ENCODE results near the gene MED1.
A peak's percentile ranks its signal among the peaks of the same experiment; 100 is the strongest.
"Not testable (repeated sequence)": the region's sequence is repeated elsewhere in the genome, so short reads cannot be mapped to it uniquely, and the experiment has no call there.

The MED1 gene

DNA sequence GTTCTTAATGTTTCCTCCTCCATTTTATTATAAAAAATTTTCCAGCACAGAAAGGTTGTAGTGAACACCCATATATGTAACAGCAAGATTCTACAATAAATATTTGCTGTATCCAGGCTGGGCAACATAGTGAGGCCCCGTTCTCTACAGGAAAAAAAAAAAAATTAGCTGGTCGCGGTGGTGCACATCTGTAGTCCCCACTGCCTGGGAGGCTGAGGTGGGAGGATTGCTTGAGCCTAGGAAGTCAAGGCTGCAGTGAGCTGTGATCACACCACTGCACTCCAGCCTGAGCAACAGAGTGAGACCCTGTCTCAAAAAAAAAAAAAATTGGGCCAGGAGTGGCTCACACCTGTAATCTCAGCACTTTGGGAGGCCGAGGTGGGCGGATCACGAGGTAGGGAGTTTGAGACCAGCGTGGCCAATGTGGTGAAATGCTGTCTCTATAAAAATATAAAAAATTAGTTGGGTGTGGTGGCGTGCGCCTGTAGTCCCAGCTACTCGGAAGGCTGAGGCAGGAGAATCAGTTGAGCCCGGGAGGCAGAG lies 13.6 kb upstream of the MED1 start:
- peak overlapping the region in 1 of 2 donors; percentile 97 for H3K4me3 ChIP-seq (ENCODE audit: low read depth in 1 of 2, low read length in 2 of 2)
- not testable (repeated sequence) for H3K27ac ChIP-seq (ENCODE audit: low read depth, low read length); H3K27me3 ChIP-seq (ENCODE audit: control insufficient read depth in 1 of 2, insufficient read depth in 2 of 2, low read length in 2 of 2); H3K9ac ChIP-seq (ENCODE audit: low read length); H3K36me3 ChIP-seq (ENCODE audit: insufficient read depth, low read length); H3K9me3 ChIP-seq (ENCODE audit: low read length)
- peaks cover 19% of the 10 kb centered on the region for H3K4me1 ChIP-seq (ENCODE audit: insufficient read depth, low read length)

DNA sequence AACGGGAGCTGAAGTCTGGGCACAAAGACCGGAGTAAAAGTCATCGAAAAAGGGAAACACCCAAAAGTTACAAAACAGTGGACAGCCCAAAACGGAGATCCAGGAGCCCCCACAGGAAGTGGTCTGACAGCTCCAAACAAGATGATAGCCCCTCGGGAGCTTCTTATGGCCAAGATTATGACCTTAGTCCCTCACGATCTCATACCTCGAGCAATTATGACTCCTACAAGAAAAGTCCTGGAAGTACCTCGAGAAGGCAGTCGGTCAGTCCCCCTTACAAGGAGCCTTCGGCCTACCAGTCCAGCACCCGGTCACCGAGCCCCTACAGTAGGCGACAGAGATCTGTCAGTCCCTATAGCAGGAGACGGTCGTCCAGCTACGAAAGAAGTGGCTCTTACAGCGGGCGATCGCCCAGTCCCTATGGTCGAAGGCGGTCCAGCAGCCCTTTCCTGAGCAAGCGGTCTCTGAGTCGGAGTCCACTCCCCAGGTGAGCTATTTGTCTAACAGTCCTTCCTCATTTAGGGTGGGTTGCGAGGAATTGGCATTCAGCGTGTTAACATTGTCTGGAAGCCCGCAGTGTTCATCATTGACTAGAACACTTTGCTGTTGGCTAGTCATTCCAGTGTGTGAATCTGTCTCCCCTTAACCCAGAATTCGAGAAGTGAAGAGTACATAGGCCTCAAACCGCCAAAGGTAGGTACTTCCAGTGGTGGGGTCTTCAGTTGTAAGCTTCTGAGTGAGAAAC lies 11.7 kb upstream of the MED1 start:
- peak overlapping the region; percentile 89 for H3K9ac ChIP-seq (ENCODE audit: low read length)
- H3K27me3 ChIP-seq (ENCODE audit: control insufficient read depth in 1 of 2, insufficient read depth in 2 of 2, low read length in 2 of 2), result no peaks in the 10 kb centered on the region
- H3K36me3 ChIP-seq (ENCODE audit: insufficient read depth, low read length), result peaks cover 4% of the 10 kb centered on the region
- H3K27ac ChIP-seq (ENCODE audit: low read depth, low read length), result peak overlapping the region; percentile 56
- peak overlapping the region; percentile 89 to 97 for H3K4me3 ChIP-seq (ENCODE audit: low read depth in 1 of 2, low read length in 2 of 2)
- no peaks in the 10 kb centered on the region for H3K9me3 ChIP-seq (ENCODE audit: low read length)
- peaks cover 19% of the 10 kb centered on the region for H3K4me1 ChIP-seq (ENCODE audit: insufficient read depth, low read length)

DNA sequence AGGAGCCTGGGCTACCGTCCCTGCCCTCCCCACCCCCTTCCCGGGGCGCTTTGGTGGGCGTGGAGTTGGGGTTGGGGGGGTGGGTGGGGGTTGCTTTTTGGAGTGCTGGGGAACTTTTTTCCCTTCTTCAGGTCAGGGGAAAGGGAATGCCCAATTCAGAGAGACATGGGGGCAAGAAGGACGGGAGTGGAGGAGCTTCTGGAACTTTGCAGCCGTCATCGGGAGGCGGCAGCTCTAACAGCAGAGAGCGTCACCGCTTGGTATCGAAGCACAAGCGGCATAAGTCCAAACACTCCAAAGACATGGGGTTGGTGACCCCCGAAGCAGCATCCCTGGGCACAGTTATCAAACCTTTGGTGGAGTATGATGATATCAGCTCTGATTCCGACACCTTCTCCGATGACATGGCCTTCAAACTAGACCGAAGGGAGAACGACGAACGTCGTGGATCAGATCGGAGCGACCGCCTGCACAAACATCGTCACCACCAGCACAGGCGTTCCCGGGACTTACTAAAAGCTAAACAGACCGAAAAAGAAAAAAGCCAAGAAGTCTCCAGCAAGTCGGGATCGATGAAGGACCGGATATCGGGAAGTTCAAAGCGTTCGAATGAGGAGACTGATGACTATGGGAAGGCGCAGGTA lies 11.0 kb upstream of the MED1 start:
- Histone ChIP-seq H3K9ac (ENCODE audit: low read length) (peak overlapping the region; percentile 89), H3K27ac (ENCODE audit: low read depth, low read length) (peak overlapping the region; percentile 94), H3K4me3 (ENCODE audit: low read depth in 1 of 2, low read length in 2 of 2) (peak overlapping the region; percentile 89 to 97), H3K9me3 (ENCODE audit: low read length) (no peaks in the 10 kb centered on the region), H3K4me1 (ENCODE audit: insufficient read depth, low read length) (peaks cover 19% of the 10 kb centered on the region), H3K27me3 (ENCODE audit: control insufficient read depth in 1 of 2, insufficient read depth in 2 of 2, low read length in 2 of 2) (no peaks in the 10 kb centered on the region), H3K36me3 (ENCODE audit: insufficient read depth, low read length) (peaks cover 4% of the 10 kb centered on the region)

DNA sequence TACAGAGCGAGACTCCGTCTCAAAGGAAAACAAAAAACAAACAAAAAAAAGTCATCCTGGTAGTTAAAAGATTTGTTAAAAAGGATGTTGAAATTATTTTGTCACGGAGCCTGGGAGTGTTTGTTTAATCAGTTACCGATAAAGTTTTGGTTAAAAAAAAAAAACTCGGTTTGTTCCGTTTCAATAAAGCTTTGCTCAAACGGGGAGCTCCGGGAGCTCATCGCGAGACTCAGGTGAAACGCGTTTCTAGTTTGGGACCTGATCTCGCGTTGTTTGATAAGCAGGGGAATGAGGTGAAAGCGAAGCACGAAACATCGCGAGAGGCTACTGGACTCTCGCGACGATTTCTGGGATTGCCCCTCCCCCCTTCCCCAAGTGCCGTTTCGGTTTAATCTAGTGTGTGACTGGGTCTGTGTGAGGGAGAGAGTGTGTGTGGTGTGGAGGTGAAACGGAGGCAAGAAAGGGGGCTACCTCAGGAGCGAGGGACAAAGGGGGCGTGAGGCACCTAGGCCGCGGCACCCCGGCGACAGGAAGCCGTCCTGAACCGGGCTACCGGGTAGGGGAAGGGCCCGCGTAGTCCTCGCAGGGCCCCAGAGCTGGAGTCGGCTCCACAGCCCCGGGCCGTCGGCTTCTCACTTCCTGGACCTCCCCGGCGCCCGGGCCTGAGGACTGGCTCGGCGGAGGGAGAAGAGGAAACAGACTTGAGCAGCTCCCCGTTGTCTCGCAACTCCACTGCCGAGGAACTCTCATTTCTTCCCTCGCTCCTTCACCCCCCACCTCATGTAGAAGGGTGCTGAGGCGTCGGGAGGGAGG lies 10.3 kb upstream of the MED1 start, which contains the start of gene CDK12:
Gene CDK12, plus strand, starts transcription at position 374 of the 813 bp plus-strand sequence. CDS start 586 bp downstream, outside the sequence.
- peak within 1 kb of the TSS; percentile 89 to 97 for H3K4me3 ChIP-seq (ENCODE audit: low read depth in 1 of 2, low read length in 2 of 2)
- peak within 1 kb of the TSS; percentile 89 for H3K9ac ChIP-seq (ENCODE audit: low read length)
- H3K36me3 ChIP-seq (ENCODE audit: insufficient read depth, low read length), result peaks cover 4% of the 10 kb centered on the region
- H3K4me1 ChIP-seq (ENCODE audit: insufficient read depth, low read length), result peaks cover 19% of the 10 kb centered on the region
- H3K27me3 ChIP-seq (ENCODE audit: control insufficient read depth in 1 of 2, insufficient read depth in 2 of 2, low read length in 2 of 2), result no peaks in the 10 kb centered on the region
- no peaks in the 10 kb centered on the region for H3K9me3 ChIP-seq (ENCODE audit: low read length)
- H3K27ac ChIP-seq (ENCODE audit: low read depth, low read length), result peak within 1 kb of the TSS; percentile 94

DNA sequence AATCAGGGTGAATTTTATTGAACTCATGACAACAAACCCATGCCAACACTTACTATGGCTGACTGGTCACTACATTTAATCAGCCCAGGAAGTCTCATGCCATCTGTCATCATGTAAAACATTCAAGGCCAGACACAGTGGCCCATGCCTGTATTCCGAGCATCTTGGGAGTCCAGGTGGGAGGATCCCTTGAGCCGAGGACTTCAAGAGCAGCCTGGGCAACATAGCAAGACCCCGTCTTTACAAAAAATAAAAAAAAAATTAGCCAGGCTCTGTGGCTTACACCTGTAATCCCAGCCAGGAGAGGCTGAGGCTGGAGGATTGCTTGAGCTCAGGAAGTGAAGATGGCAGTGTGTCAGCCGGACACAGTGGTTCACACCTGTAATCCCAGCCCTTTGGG lies 4.9 kb upstream of the MED1 start:
- H3K27ac ChIP-seq (ENCODE audit: low read depth, low read length), result no peak overlapping the region
- no peaks in the 10 kb centered on the region for H3K9me3 ChIP-seq (ENCODE audit: low read length)
- H3K36me3 ChIP-seq (ENCODE audit: insufficient read depth, low read length), result no peaks in the 10 kb centered on the region
- no peak overlapping the region for H3K9ac ChIP-seq (ENCODE audit: low read length)
- no peak overlapping the region for H3K4me3 ChIP-seq (ENCODE audit: low read depth in 1 of 2, low read length in 2 of 2)
- H3K4me1 ChIP-seq (ENCODE audit: insufficient read depth, low read length), result no peaks in the 10 kb centered on the region
- no peaks in the 10 kb centered on the region for H3K27me3 ChIP-seq (ENCODE audit: control insufficient read depth in 1 of 2, insufficient read depth in 2 of 2, low read length in 2 of 2)

DNA sequence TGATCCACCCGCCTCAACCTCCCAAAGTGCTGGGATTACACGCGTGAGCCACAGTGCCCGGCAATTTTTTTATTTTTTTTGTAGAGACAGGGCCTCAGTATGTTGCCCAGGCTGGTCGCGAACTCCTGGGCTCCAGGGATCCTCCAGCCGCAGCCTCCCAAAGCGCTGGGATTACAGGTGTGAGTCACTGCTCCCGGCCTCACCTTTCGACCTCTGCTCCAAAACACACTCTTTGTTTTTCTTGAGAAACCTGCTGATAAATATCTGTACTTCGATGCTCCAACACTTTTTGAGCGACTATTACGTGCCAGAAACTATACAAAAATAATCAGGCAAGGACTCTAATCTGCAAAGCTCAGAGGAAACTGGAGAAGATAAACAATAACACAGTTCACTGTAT lies 1.0 kb downstream of the MED1 start:
- Histone ChIP-seq H3K9ac (ENCODE audit: low read length) (no peak overlapping the region), H3K27ac (ENCODE audit: low read depth, low read length) (no peak overlapping the region), H3K27me3 (ENCODE audit: control insufficient read depth in 1 of 2, insufficient read depth in 2 of 2, low read length in 2 of 2) (no peaks in the 10 kb centered on the region), H3K36me3 (ENCODE audit: insufficient read depth, low read length) (peaks cover 6% of the 10 kb centered on the region), H3K4me1 (ENCODE audit: insufficient read depth, low read length) (peaks cover 5% of the 10 kb centered on the region), H3K4me3 (ENCODE audit: low read depth in 1 of 2, low read length in 2 of 2) (peak overlapping the region in 1 of 2 donors; percentile 93), H3K9me3 (ENCODE audit: low read length) (no peaks in the 10 kb centered on the region)

DNA sequence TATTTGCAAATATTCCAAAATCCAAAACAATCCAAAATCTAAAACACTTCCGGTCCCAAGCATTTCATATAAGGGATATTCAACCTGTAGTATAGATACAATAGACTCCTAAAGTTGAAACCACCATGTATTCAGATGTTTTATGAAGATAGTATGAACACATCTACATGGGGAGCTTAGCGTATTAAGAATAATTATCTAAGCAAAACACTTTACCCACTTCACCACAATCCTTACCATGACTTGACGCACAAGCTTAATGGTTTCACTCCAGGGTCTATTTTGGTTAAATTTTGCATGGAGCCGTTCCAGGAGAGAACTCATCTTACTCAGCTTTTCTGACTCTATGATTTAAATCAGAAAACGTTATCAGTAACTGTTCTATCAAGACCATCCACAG lies 3.5 kb downstream of the MED1 start:
- Histone ChIP-seq H3K9me3 (ENCODE audit: low read length) (no peaks in the 10 kb centered on the region), H3K36me3 (ENCODE audit: insufficient read depth, low read length) (peaks cover 24% of the 10 kb centered on the region), H3K4me1 (ENCODE audit: insufficient read depth, low read length) (peaks cover 5% of the 10 kb centered on the region), H3K4me3 (ENCODE audit: low read depth in 1 of 2, low read length in 2 of 2) (no peak overlapping the region), H3K27me3 (ENCODE audit: control insufficient read depth in 1 of 2, insufficient read depth in 2 of 2, low read length in 2 of 2) (no peaks in the 10 kb centered on the region), H3K9ac (ENCODE audit: low read length) (no peak overlapping the region), H3K27ac (ENCODE audit: low read depth, low read length) (no peak overlapping the region)

DNA sequence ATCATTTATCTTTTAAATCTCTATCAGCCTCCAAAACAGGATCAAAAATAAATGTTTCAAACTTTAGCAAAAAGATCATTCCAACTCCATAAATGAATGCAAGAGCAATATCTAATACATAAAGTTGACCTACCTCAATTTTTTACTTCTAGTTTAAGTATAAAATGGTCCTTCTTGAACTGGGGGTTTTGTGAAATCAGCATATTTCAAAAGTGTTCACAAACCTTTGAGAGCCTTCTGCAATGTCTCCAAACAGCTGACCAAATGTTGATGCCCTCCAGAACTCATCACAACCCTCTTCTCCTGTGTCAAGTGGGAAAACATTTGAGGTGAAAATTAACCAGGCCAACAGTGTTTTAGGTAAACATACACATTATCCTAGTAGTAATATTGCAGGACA lies 7.7 kb downstream of the MED1 start:
- no peaks in the 10 kb centered on the region for H3K27me3 ChIP-seq (ENCODE audit: control insufficient read depth in 1 of 2, insufficient read depth in 2 of 2, low read length in 2 of 2)
- no peaks in the 10 kb centered on the region for H3K9me3 ChIP-seq (ENCODE audit: low read length)
- no peak overlapping the region for H3K4me3 ChIP-seq (ENCODE audit: low read depth in 1 of 2, low read length in 2 of 2)
- no peak overlapping the region for H3K9ac ChIP-seq (ENCODE audit: low read length)
- peaks cover 53% of the 10 kb centered on the region for H3K36me3 ChIP-seq (ENCODE audit: insufficient read depth, low read length)
- H3K4me1 ChIP-seq (ENCODE audit: insufficient read depth, low read length), result no peaks in the 10 kb centered on the region
- no peak overlapping the region for H3K27ac ChIP-seq (ENCODE audit: low read depth, low read length)

DNA sequence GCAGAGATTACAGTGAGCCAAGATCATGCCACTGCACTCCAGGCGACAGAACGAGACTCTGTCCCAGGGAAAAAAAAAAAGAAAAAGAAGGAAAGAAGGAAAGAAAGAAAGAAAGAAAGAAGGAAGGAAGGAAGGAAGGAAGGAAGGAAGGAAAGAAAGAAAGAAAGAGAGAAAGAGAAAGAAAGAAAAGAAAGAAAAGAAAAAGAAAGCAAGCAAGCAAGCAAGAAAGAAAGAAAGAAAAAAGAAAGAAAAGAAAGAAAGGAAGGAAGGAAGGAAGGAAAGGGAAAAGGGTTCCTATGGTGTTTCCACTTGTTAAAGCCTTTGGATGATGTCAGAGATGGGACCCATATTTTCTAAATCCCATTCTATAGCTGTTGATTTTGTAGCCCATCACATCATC lies 11.2 kb downstream of the MED1 start:
- H3K4me3 ChIP-seq (ENCODE audit: low read depth in 1 of 2, low read length in 2 of 2); H3K27me3 ChIP-seq (ENCODE audit: control insufficient read depth in 1 of 2, insufficient read depth in 2 of 2, low read length in 2 of 2); H3K4me1 ChIP-seq (ENCODE audit: insufficient read depth, low read length); H3K9me3 ChIP-seq (ENCODE audit: low read length); H3K27ac ChIP-seq (ENCODE audit: low read depth, low read length); H3K9ac ChIP-seq (ENCODE audit: low read length): not testable (repeated sequence)
- peaks cover 53% of the 10 kb centered on the region for H3K36me3 ChIP-seq (ENCODE audit: insufficient read depth, low read length)

DNA sequence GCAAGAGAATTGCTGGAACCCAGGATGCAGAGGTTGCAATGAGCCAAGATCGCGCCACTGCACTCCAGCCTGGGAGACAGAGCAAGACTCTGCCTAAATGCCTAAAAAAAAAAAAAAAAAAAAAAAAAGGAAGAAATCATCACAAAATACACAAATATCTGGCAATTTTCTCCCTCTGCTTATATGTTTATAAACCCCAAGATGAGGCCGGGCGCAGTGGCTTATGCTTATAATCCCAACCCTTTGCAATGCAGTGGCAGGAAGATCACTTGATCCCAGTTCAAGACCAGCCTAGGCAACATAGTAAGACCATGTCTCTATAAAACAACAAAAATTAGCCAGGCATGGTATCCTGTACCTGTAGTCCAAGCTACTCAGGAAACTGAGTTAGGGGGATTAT lies 21.5 kb downstream of the MED1 start:
- Histone ChIP-seq H3K9me3 (ENCODE audit: low read length) (no peaks in the 10 kb centered on the region), H3K4me1 (ENCODE audit: insufficient read depth, low read length) (no peaks in the 10 kb centered on the region), H3K4me3 (ENCODE audit: low read depth in 1 of 2, low read length in 2 of 2) (no peak overlapping the region), H3K27ac (ENCODE audit: low read depth, low read length) (no peak overlapping the region), H3K36me3 (ENCODE audit: insufficient read depth, low read length) (peaks cover 59% of the 10 kb centered on the region), H3K9ac (ENCODE audit: low read length) (no peak overlapping the region), H3K27me3 (ENCODE audit: control insufficient read depth in 1 of 2, insufficient read depth in 2 of 2, low read length in 2 of 2) (no peaks in the 10 kb centered on the region)

DNA sequence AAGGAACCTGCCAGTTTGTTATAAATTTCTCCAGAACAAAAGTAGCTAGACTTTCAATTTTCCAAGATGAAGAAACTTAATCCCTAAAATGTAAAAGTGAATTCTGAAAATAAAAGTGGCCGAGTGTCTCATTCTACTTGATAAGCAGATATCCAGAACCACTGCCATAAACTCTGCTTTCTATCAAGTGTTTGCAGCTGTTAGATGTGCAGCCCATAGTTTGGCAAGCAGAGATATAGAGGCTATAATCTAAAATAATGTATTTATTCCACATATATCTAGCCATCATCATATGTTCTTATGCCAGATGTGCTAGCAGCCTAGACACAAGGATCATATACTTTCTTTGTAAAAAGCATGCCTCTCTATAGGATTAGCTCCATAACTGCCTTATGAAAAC lies 34.9 kb downstream of the MED1 start:
- Histone ChIP-seq H3K27ac (ENCODE audit: low read depth, low read length) (no peak overlapping the region), H3K27me3 (ENCODE audit: control insufficient read depth in 1 of 2, insufficient read depth in 2 of 2, low read length in 2 of 2) (no peaks in the 10 kb centered on the region), H3K9ac (ENCODE audit: low read length) (no peak overlapping the region), H3K9me3 (ENCODE audit: low read length) (no peaks in the 10 kb centered on the region), H3K36me3 (ENCODE audit: insufficient read depth, low read length) (peaks cover 51% of the 10 kb centered on the region), H3K4me1 (ENCODE audit: insufficient read depth, low read length) (no peaks in the 10 kb centered on the region), H3K4me3 (ENCODE audit: low read depth in 1 of 2, low read length in 2 of 2) (no peak overlapping the region)

Data from muscle layer of colon (tissue), 2 donors.